ENCODE data around the gene DBN1.

- TF ChIP-seq FOXP2 (optimal IDR thresholded peaks at IDR 0.05; ENCODE audit: borderline replicate concordance, extremely low read depth, extremely low read length, insufficient read depth) (no peak), POLR2AphosphoS5 (IDR thresholded peaks at IDR 0.05; ENCODE audit: low read depth, low read length) (no peak)
Observed at GRCh38 chr5:177509991-177510566, 36.6 kb upstream of the DBN1 start.
